ENCODE data around the gene STON2. TPM values are rescaled to one million over a fixed set of nuclear protein-coding genes. Genes with fewer than 3 reads are reported as not detected.

The STON2 gene
- total and polyA plus RNA-seq, 2 of the 8 experiments (the other 6 are each of a cell fraction or from before 2014, with no cell fraction given): 8.9 to 50.0 TPM

DNA sequence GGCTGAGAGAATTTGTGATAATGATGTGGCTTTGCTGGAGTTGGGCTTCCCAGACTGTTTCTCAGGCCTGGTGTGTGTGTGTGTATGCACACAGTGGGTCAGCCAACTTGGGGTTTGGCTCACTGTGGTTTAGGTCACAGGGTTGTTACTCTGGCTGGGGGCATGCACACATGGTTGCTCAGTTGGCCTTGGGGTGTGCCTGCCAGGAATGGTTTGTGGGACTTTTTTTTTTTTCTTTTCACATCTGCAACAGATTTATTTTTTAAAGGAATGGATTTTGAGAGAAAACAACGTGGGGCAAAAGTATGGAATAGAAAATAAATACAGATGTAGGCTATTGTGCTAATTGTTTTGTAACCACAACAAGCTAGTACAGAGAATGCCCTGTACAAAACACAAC lies 154.4 kb downstream of the STON2 start:
- no peak overlapping the region for H2AFZ ChIP-seq (ENCODE audit: low read length)
- POLR2A ChIA-PET (ENCODE audit: partially characterized antibody): no interaction called here
- no peak overlapping the region for H4K91ac ChIP-seq (replicated peaks; ENCODE audit: insufficient read length, low read length)

More for the DNA sequence above, 154.4 kb downstream of the STON2 start:
- no peak overlapping the region for H3K9ac ChIP-seq (replicated peaks in 1 of 4; ENCODE audit: extremely low read depth in 1 of 4, low read depth in 3 of 4, low read length in 3 of 4)
- no peak overlapping the region for H3K18ac ChIP-seq (ENCODE audit: extremely low read depth, low read length)
- no peak for TF ChIP-seq MAFK (IDR thresholded peaks at IDR 0.05; ENCODE audit: low read depth, low read length)
- TF ChIP-seq SP2 (IDR thresholded peaks at IDR 0.05; ENCODE audit: low read length): no peak
- TF ChIP-seq CHD1 (IDR thresholded peaks at IDR 0.05; ENCODE audit: low read depth, low read length): no peak
- no peak for TF ChIP-seq CHD2 (IDR thresholded peaks at IDR 0.05; ENCODE audit: low read length)
- TF ChIP-seq TCF12 (IDR thresholded peaks at IDR 0.05; ENCODE audit: low read depth, low read length): no peak
- no peak for TF ChIP-seq RNF2 (IDR thresholded peaks at IDR 0.05; ENCODE audit: borderline replicate concordance, low read depth, low read length, missing control alignments, poor library complexity, severe bottlenecking)
- no peak for TF ChIP-seq EGR1 (IDR thresholded peaks at IDR 0.05; ENCODE audit: borderline replicate concordance, low read depth, low read length)
- TF ChIP-seq CEBPB (IDR thresholded peaks at IDR 0.05; ENCODE audit: low read depth, low read length): no peak
- no peak for TF ChIP-seq SRF (IDR thresholded peaks at IDR 0.05; ENCODE audit: low read depth, low read length)
- no peak for TF ChIP-seq PHF8 (conservative IDR thresholded peaks at IDR 0.05; ENCODE audit: low read depth, low read length)
- TF ChIP-seq HDAC6 (IDR thresholded peaks at IDR 0.05; ENCODE audit: low read depth, low read length): no peak
- TF ChIP-seq SP4 (IDR thresholded peaks at IDR 0.05; ENCODE audit: low read length): no peak
- no peak for TF ChIP-seq KDM4A (IDR thresholded peaks at IDR 0.05; ENCODE audit: low read depth, low read length, severe bottlenecking)
- no peak for TF ChIP-seq CBX5 (IDR thresholded peaks at IDR 0.05; ENCODE audit: low read depth, low read length)
- TF ChIP-seq EP300 (IDR thresholded peaks at IDR 0.05; ENCODE audit: borderline replicate concordance in 1 of 2, low read depth in 2 of 2, low read length in 2 of 2): no peak
- CTCF ChIA-PET (ENCODE audit: partially characterized antibody): no interaction called here
- peaks cover 4 to 5% of the 10 kb centered on the region in 2 experiments; a peak in 1 of 4 replicates for H3K9me3 ChIP-seq (ENCODE audit: insufficient read depth in 2 of 2, low read depth in 1 of 2, low read length in 1 of 2)
- no peaks in the 10 kb centered on the region for H4K20me1 ChIP-seq (replicated peaks in 1 of 2; ENCODE audit: control insufficient read depth in 1 of 2, insufficient read depth in 2 of 2, low read length in 2 of 2)
- H2BK20ac ChIP-seq (ENCODE audit: low read length): no peak overlapping the region
- H3K23me2 ChIP-seq (ENCODE audit: low read depth, low read length): no peaks in the 10 kb centered on the region
- H3K4ac ChIP-seq (replicated peaks; ENCODE audit: insufficient read length, low read depth, low read length): no peak overlapping the region
- no peak overlapping the region for H2AK5ac ChIP-seq (ENCODE audit: low read depth, low read length)
- no peaks in the 10 kb centered on the region for H3K36me3 ChIP-seq (ENCODE audit: control insufficient read depth in 2 of 4, insufficient read depth in 4 of 4, low read length in 3 of 4)
- no peak overlapping the region for H3K27ac ChIP-seq (ENCODE audit: low read depth, low read length)
- H2BK5ac ChIP-seq (ENCODE audit: low read depth, low read length): no peak overlapping the region
- H3K4me3 ChIP-seq (ENCODE audit: extremely low read depth in 1 of 4, insufficient read depth in 2 of 4, low read depth in 3 of 4, low read length in 4 of 4): no peak overlapping the region
- no peak overlapping the region for H2BK15ac ChIP-seq (ENCODE audit: low read length)
- H3K56ac ChIP-seq (replicated peaks; ENCODE audit: insufficient read length, low read depth, low read length): no peak overlapping the region
- DNase-seq (ENCODE audit: low read depth in 1 of 2, low spot score in 2 of 2) (no peak), FAIRE-seq (no peak)
- no peaks in the 10 kb centered on the region for H3K4me1 ChIP-seq (replicated peaks in 1 of 4; ENCODE audit: control insufficient read depth in 3 of 4, insufficient read depth in 4 of 4, low read length in 3 of 4)
- 73% methylated on average over 1 of the region's 1 CpG; no CpG with 5 or more reads in 1 of the 2 experiments for WGBS, 2 experiments (ENCODE audit: extremely low coverage in 1 of 2, insufficient coverage in 1 of 2, insufficient read length in 1 of 2, insufficient replicate concordance in 2 of 2, low coverage in 1 of 2, low lambda C conversion rate in 2 of 2, missing lambda C conversion rate in 1 of 2)
- no peak overlapping the region for H3K23ac ChIP-seq (ENCODE audit: insufficient read length)
- no peak overlapping the region for H2BK120ac ChIP-seq (replicated peaks; ENCODE audit: low read depth, low read length)
- H2BK12ac ChIP-seq (ENCODE audit: low read depth, low read length): no peak overlapping the region
- H3K14ac ChIP-seq (ENCODE audit: insufficient read length): no peak overlapping the region
- no peak overlapping the region for H4K5ac ChIP-seq (ENCODE audit: insufficient read length, low read depth, low read length)
- H4K8ac ChIP-seq (ENCODE audit: extremely low read depth, insufficient read depth, low read length): no peak overlapping the region
- H3K4me2 ChIP-seq (ENCODE audit: insufficient read depth in 1 of 2, low read depth in 2 of 2, low read length in 2 of 2): no peak overlapping the region
- no peaks in the 10 kb centered on the region for H3K27me3 ChIP-seq (replicated peaks in 1 of 4; ENCODE audit: control insufficient read depth in 3 of 4, extremely low read depth in 1 of 4, insufficient read depth in 3 of 4, low read length in 3 of 4)
- H3K79me1 ChIP-seq (ENCODE audit: low read depth, low read length): no peaks in the 10 kb centered on the region
- no peaks in the 10 kb centered on the region for H3K79me2 ChIP-seq (ENCODE audit: control insufficient read depth in 1 of 2, insufficient read depth in 2 of 2, low read length in 2 of 2)

Measured in H1 (cell line).